ENCODE data around the gene LANCL1. TPM values are rescaled to one million over a fixed set of nuclear protein-coding genes. Genes with fewer than 3 reads are reported as not detected.
"Not testable (repeated sequence)": the region's sequence is repeated elsewhere in the genome, so short reads cannot be mapped to it uniquely, and the experiment has no call there.

Gene LANCL1
- total and polyA plus RNA-seq, 3 experiments from 2014 or later: 22.1 to 35.0 (median 32.7) TPM

GRCh38 chr2:210440206-210440605 is 36.4 kb downstream of the LANCL1 start:
- H3K36me3 ChIP-seq (ENCODE audit: insufficient read depth, low read length): peaks cover 35% of the 10 kb centered on the region
- H3K27ac Mint-ChIP-seq: peak overlapping the region in 1 of 8 donors; percentile 29
- no peaks in the 10 kb centered on the region for H3K4me1 ChIP-seq (ENCODE audit: insufficient read depth, low read length)
- peaks cover 15 to 87% (median 30%) of the 10 kb centered on the region in 3 donors for H3K36me3 Mint-ChIP-seq
- no peaks in the 10 kb centered on the region for H3K27me3 Mint-ChIP-seq
- H3K4me3 ChIP-seq (ENCODE audit: low read length): no peak overlapping the region
- ChIA-PET POLR2A (no interaction called here), CTCF (no interaction called here)
- no peaks in the 10 kb centered on the region for H3K9me3 Mint-ChIP-seq
- peaks cover 1 to 13% (median 8%) of the 10 kb centered on the region in 3 donors for H3K4me1 Mint-ChIP-seq
- no peaks in the 10 kb centered on the region for H3K9me3 ChIP-seq (ENCODE audit: low read length)
- H3K4me3 Mint-ChIP-seq: no peak overlapping the region
- no peak for DNase-seq
- H3K27me3 ChIP-seq (ENCODE audit: insufficient read depth, low read length, poor library complexity, severe bottlenecking): no peaks in the 10 kb centered on the region
- H3K27ac ChIP-seq (ENCODE audit: low read depth, low read length): no peak overlapping the region

GRCh38 chr2:210435439-210435838 is 41.1 kb downstream of the LANCL1 start:
- no peaks in the 10 kb centered on the region for H3K27me3 ChIP-seq (ENCODE audit: insufficient read depth, low read length, poor library complexity, severe bottlenecking)
- Mint-ChIP-seq H3K9me3 (peaks cover 0 to 8% (median 4%) of the 10 kb centered on the region in 5 donors), H3K4me1 (no peaks in the 10 kb centered on the region), H3K36me3 (peaks cover 54 to 98% (median 60%) of the 10 kb centered on the region in 3 donors), H3K4me3 (no peak overlapping the region), H3K27me3 (no peaks in the 10 kb centered on the region), H3K27ac (no peak overlapping the region)
- no peak overlapping the region for H3K4me3 ChIP-seq (ENCODE audit: low read length)
- CTCF ChIA-PET: no interaction called here
- no peaks in the 10 kb centered on the region for H3K9me3 ChIP-seq (ENCODE audit: low read length)
- H3K4me1 ChIP-seq (ENCODE audit: insufficient read depth, low read length): no peaks in the 10 kb centered on the region
- no peak for DNase-seq
- H3K27ac ChIP-seq (ENCODE audit: low read depth, low read length): no peak overlapping the region
- H3K36me3 ChIP-seq (ENCODE audit: insufficient read depth, low read length): peaks cover 45% of the 10 kb centered on the region
- POLR2A ChIA-PET: no interaction called here

DNA sequence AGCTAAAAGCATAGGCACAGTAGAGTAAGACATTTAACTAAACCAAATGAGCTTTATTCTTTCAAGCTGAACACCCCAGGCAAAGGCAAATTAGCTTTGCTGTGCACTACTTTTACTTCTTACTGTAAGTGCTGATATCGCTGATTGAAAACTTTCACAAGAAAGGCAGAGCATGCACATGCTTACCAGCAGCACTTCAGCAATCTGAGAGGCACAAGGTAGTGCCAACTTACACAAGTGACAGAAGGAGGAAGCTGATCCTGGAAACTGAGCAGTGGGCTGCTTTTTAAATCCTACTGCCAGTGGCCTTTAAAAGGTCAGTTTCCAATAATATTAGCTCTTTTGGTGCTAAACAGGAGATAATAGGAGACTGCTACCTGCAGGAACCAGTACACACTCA is 43.9 kb downstream of the LANCL1 start:
- peaks cover 32% of the 10 kb centered on the region for H3K36me3 ChIP-seq (ENCODE audit: insufficient read depth, low read length)
- H3K36me3 Mint-ChIP-seq: peaks cover 52 to 90% (median 76%) of the 10 kb centered on the region in 3 donors

GRCh38 chr2:210429403-210430137 is 47.0 kb downstream of the LANCL1 start:
- Histone ChIP-seq H3K4me1 (ENCODE audit: insufficient read depth, low read length) (no peaks in the 10 kb centered on the region), H3K4me3 (ENCODE audit: low read length) (no peak overlapping the region), H3K36me3 (ENCODE audit: insufficient read depth, low read length) (peaks cover 17% of the 10 kb centered on the region), H3K27me3 (ENCODE audit: insufficient read depth, low read length, poor library complexity, severe bottlenecking) (no peaks in the 10 kb centered on the region), H3K27ac (ENCODE audit: low read depth, low read length) (no peak overlapping the region), H3K9me3 (ENCODE audit: low read length) (no peaks in the 10 kb centered on the region)
- Mint-ChIP-seq H3K4me3 (no peak overlapping the region), H3K36me3 (peaks cover 36 to 80% (median 66%) of the 10 kb centered on the region in 3 donors), H3K27me3 (no peaks in the 10 kb centered on the region), H3K4me1 (no peaks in the 10 kb centered on the region), H3K9me3 (peaks cover 34 to 48% (median 38%) of the 10 kb centered on the region in 5 donors), H3K27ac (no peak overlapping the region)
- DNase-seq: no peak
- ChIA-PET POLR2A (no interaction called here), CTCF (no interaction called here)

More for the DNA sequence above, 43.9 kb downstream of the LANCL1 start:
- DNase-seq: no peak
- CTCF ChIA-PET: no interaction called here
- Mint-ChIP-seq H3K4me1 (no peaks in the 10 kb centered on the region), H3K9me3 (peaks cover 6 to 18% (median 15%) of the 10 kb centered on the region in 5 donors), H3K27ac (no peak overlapping the region), H3K4me3 (no peak overlapping the region), H3K27me3 (no peaks in the 10 kb centered on the region)
- H3K9me3 ChIP-seq (ENCODE audit: low read length): no peaks in the 10 kb centered on the region
- H3K4me1 ChIP-seq (ENCODE audit: insufficient read depth, low read length): no peaks in the 10 kb centered on the region
- H3K27ac ChIP-seq (ENCODE audit: low read depth, low read length): no peak overlapping the region
- POLR2A ChIA-PET: no interaction called here
- no peaks in the 10 kb centered on the region for H3K27me3 ChIP-seq (ENCODE audit: insufficient read depth, low read length, poor library complexity, severe bottlenecking)
- H3K4me3 ChIP-seq (ENCODE audit: low read length): no peak overlapping the region

DNA sequence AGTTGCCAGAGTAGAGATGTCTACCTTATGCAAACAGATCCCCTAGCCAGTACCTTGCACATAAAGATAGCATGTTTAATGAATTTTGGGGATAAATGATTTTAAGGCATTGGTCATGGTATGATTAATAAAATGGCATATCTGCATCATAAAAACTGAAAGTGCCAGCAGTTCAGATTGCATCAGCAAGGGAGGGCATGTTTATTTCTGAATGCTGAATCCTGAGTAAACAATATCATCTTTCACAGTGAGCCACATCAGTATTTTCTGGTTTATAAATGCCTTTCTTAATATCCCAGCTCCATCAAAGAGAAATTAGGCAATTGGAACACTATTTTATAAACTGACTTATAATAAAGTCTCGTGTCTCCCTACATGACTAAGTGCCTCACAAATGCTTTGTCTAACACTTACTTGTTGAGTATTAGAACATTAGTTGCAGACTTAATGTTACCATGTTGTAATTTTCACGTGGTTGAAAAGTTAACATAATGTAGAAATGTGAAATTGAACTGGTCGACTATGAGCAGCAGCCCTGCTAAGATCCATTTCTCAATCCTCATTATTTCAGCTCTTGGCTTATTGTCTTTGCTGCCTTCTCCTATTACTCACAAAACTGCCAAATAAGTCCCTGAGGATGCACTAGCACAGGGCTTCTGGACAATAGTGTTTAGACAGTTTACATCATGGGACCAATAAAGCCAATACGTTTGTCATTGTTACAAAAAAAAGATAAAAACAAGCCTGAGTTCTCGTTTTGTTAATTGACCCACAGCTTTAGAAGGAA is 48.0 kb downstream of the LANCL1 start:
- Histone ChIP-seq H3K9me3 (ENCODE audit: low read length) (no peaks in the 10 kb centered on the region), H3K36me3 (ENCODE audit: insufficient read depth, low read length) (peaks cover 10% of the 10 kb centered on the region), H3K4me1 (ENCODE audit: insufficient read depth, low read length) (no peaks in the 10 kb centered on the region), H3K4me3 (ENCODE audit: low read length) (no peak overlapping the region), H3K27me3 (ENCODE audit: insufficient read depth, low read length, poor library complexity, severe bottlenecking) (no peaks in the 10 kb centered on the region), H3K27ac (ENCODE audit: low read depth, low read length) (no peak overlapping the region)
- ChIA-PET POLR2A (no interaction called here), CTCF (no interaction called here)
- Mint-ChIP-seq H3K27me3 (peaks cover 0 to 2% of the 10 kb centered on the region in 2 donors), H3K4me1 (no peaks in the 10 kb centered on the region), H3K9me3 (peaks cover 38 to 56% (median 48%) of the 10 kb centered on the region in 5 donors), H3K36me3 (peaks cover 28 to 70% (median 56%) of the 10 kb centered on the region in 3 donors), H3K4me3 (no peak overlapping the region), H3K27ac (no peak overlapping the region)
- DNase-seq: no peak

- CTCF ChIA-PET: not testable (repeated sequence)
Measured at GRCh38 chr2:210427309-210427708, 49.2 kb downstream of the LANCL1 start.

DNA sequence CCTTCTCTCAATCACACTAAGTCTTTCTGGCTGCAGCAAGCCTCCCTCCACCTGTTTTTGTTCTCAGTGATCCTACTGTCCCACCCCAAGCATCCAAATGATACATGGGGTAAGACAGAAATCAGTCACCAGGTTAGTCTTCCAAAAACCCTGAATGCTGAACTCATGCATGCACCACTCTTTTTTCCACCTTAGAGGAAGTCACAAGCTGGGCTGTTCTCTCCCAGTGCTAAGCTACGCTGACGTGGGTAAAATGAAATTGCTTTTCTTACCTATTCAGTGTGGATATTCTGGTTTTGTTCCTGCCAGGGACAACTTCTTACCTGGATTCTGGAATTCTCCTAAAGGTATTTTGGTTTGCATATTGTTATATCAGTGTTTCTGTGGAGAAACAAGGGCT is 54.2 kb downstream of the LANCL1 start:
- H3K4me3 Mint-ChIP-seq: no peak overlapping the region
- H3K36me3 Mint-ChIP-seq: peaks cover 0 to 16% (median 3%) of the 10 kb centered on the region in 3 donors
- Histone ChIP-seq H3K4me1 (ENCODE audit: insufficient read depth, low read length) (no peaks in the 10 kb centered on the region), H3K4me3 (ENCODE audit: low read length) (no peak overlapping the region), H3K27ac (ENCODE audit: low read depth, low read length) (no peak overlapping the region), H3K36me3 (ENCODE audit: insufficient read depth, low read length) (no peaks in the 10 kb centered on the region), H3K27me3 (ENCODE audit: insufficient read depth, low read length, poor library complexity, severe bottlenecking) (no peaks in the 10 kb centered on the region), H3K9me3 (ENCODE audit: low read length) (no peaks in the 10 kb centered on the region)
- peaks cover 0 to 5% (median 0%) of the 10 kb centered on the region in 3 donors for H3K4me1 Mint-ChIP-seq
- peaks cover 4 to 16% of the 10 kb centered on the region in 2 donors for H3K27me3 Mint-ChIP-seq
- H3K9me3 Mint-ChIP-seq: peaks cover 28 to 43% (median 36%) of the 10 kb centered on the region in 5 donors
- POLR2A ChIA-PET: no interaction called here
- CTCF ChIA-PET: no interaction called here
- no peak for DNase-seq
- no peak overlapping the region for H3K27ac Mint-ChIP-seq

More at GRCh38 chr2:210427309-210427708, 49.2 kb downstream of the LANCL1 start:
- H3K27ac ChIP-seq (ENCODE audit: low read depth, low read length); H3K27me3 ChIP-seq (ENCODE audit: insufficient read depth, low read length, poor library complexity, severe bottlenecking); POLR2A ChIA-PET; H3K9me3 ChIP-seq (ENCODE audit: low read length); DNase-seq; H3K4me1 ChIP-seq (ENCODE audit: insufficient read depth, low read length); H3K27me3 Mint-ChIP-seq; H3K36me3 ChIP-seq (ENCODE audit: insufficient read depth, low read length); H3K27ac Mint-ChIP-seq; H3K4me3 Mint-ChIP-seq; H3K4me3 ChIP-seq (ENCODE audit: low read length); H3K4me1 Mint-ChIP-seq: not testable (repeated sequence)
- Mint-ChIP-seq H3K9me3 (peaks cover 42 to 61% (median 51%) of the 10 kb centered on the region in 5 donors), H3K36me3 (peaks cover 22 to 57% (median 43%) of the 10 kb centered on the region in 3 donors)

DNA sequence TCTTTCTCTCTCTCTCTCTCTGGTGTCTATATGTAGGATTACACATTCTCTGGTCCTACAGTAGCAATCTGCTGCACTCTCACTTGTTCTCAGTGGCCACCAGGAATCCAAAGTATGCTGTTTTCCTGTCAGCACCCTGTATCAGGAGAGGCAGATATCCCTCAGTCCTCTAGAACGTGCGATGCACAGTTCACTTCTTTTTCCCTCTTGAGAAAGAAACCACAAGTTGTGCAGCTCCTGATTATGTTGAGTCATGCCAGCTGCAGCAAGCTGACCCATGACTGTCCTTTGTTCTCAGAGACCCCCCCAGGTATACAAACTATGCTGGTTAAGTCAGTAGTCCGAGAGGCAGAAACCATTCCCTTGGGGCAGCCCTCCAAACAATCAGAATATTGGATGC is 54.6 kb downstream of the LANCL1 start:
- H3K27ac ChIP-seq (ENCODE audit: low read depth, low read length): no peak overlapping the region
- no peaks in the 10 kb centered on the region for H3K9me3 ChIP-seq (ENCODE audit: low read length)
- Mint-ChIP-seq H3K27me3 (peaks cover 6 to 16% of the 10 kb centered on the region in 2 donors), H3K9me3 (peaks cover 24 to 38% (median 32%) of the 10 kb centered on the region in 5 donors), H3K27ac (no peak overlapping the region), H3K4me1 (peaks cover 0 to 5% (median 0%) of the 10 kb centered on the region in 3 donors), H3K36me3 (peaks cover 0 to 11% (median 1%) of the 10 kb centered on the region in 3 donors), H3K4me3 (no peak overlapping the region)
- POLR2A ChIA-PET: no interaction called here
- no peak for DNase-seq
- no peak overlapping the region for H3K4me3 ChIP-seq (ENCODE audit: low read length)
- H3K36me3 ChIP-seq (ENCODE audit: insufficient read depth, low read length): no peaks in the 10 kb centered on the region
- H3K27me3 ChIP-seq (ENCODE audit: insufficient read depth, low read length, poor library complexity, severe bottlenecking): no peaks in the 10 kb centered on the region
- CTCF ChIA-PET: no interaction called here
- no peaks in the 10 kb centered on the region for H3K4me1 ChIP-seq (ENCODE audit: insufficient read depth, low read length)

Measured in CD8-positive, alpha-beta memory T cell (primary cell).